Naive thymus-derived CD4-positive, alpha-beta T cell (primary cell): Measurements from ENCODE around the gene LRRC47. TPM values are rescaled to one million over a fixed set of nuclear protein-coding genes. Genes with fewer than 3 reads are reported as not detected.

ENCODE experiments used
- ATAC-seq: fragments of 150-1000 bp; cut with Tn5 transposase; 2 replicates; pipeline ENCODE4 v1.10.0; 2021; ENCODE audit warnings: mild to moderate bottlenecking, moderate library complexity
- CTCF ChIA-PET: fragments of 350-600 bp; sonication (Branson Sonifier 250); formaldehyde crosslinking; loops from one replicate; lab custom pipeline; 2021; ENCODE audit warnings: antibody characterized with exemption; lab: Charles Lee
- POLR2A ChIA-PET: fragments of 350-600 bp; sonication (Branson Sonifier 250); formaldehyde crosslinking; loops from one replicate; lab custom pipeline; 2021; ENCODE audit warnings: antibody characterized with exemption, inconsistent platforms; lab: Charles Lee
- DNase-seq, 9 donors: peaks; one replicate each; pipeline versions ENCODE4 v3.0.0 to v3.0.0-alpha.2; 2020 to 2022; ENCODE audit warnings: mixed read lengths in 1 of 9
- H3K27ac ChIP-seq: one replicate; pipeline ENCODE4 v1.7.0; 2013; ENCODE audit warnings: mild to moderate bottlenecking, low read depth, low read length, moderate library complexity
- H3K27me3 ChIP-seq, 2 donors: one replicate each; pipeline ENCODE4 v1.7.0; 2013; ENCODE audit warnings: low read length in 2 of 2, mild to moderate bottlenecking in 2 of 2, moderate library complexity in 2 of 2; ENCODE audit not compliant: control insufficient read depth in 2 of 2, insufficient read depth in 2 of 2
- H3K36me3 ChIP-seq, 3 experiments: 1 replicate in 2 of 3; 2 replicates in 1 of 3; pipeline ENCODE4 v1.7.0; 2013; ENCODE audit warnings: low read length in 3 of 3, mild to moderate bottlenecking in 3 of 3, moderate library complexity in 1 of 3; ENCODE audit not compliant: insufficient read depth in 3 of 3, control insufficient read depth in 2 of 3
- H3K4me1 ChIP-seq, 2 donors: one replicate each; pipeline ENCODE4 v1.7.0; 2013; ENCODE audit warnings: low read length in 2 of 2, mild to moderate bottlenecking in 2 of 2, moderate library complexity in 1 of 2; ENCODE audit not compliant: control insufficient read depth in 2 of 2, insufficient read depth in 2 of 2
- H3K4me3 ChIP-seq: 2 replicates; pipeline ENCODE4 v1.7.0; 2013; ENCODE audit warnings: mild to moderate bottlenecking, low read length
- H3K9me3 ChIP-seq, 3 experiments: 1 replicate in 2 of 3; 2 replicates in 1 of 3; pipeline ENCODE4 v1.7.0; 2013; ENCODE audit warnings: low read length in 3 of 3; ENCODE audit not compliant: control insufficient read depth in 2 of 3
- H3K27ac Mint-ChIP-seq, 9 donors: one replicate each; pipeline ENCODE4 v1.8.0; 2020 to 2022; ENCODE audit warnings: mixed read lengths in 9 of 9, mild to moderate bottlenecking in 8 of 9, moderate library complexity in 5 of 9, inconsistent platforms in 2 of 9
- H3K27me3 Mint-ChIP-seq, 5 donors: one replicate each; pipeline ENCODE4 v1.8.0; 2021 to 2022; ENCODE audit warnings: mixed read lengths in 5 of 5, mild to moderate bottlenecking in 1 of 5
- H3K36me3 Mint-ChIP-seq, 5 donors: one replicate each; pipeline ENCODE4 v1.8.0; 2020 to 2022; ENCODE audit warnings: mixed read lengths in 5 of 5, mild to moderate bottlenecking in 3 of 5, inconsistent platforms in 1 of 5
- H3K4me1 Mint-ChIP-seq, 7 donors: one replicate each; pipeline ENCODE4 v1.8.0; 2020 to 2022; ENCODE audit warnings: mixed read lengths in 7 of 7, mild to moderate bottlenecking in 3 of 7, inconsistent platforms in 1 of 7
- H3K4me3 Mint-ChIP-seq, 10 donors: one replicate each; pipeline ENCODE4 v1.8.0; 2020 to 2022; ENCODE audit warnings: mild to moderate bottlenecking in 10 of 10, mixed read lengths in 10 of 10, moderate library complexity in 6 of 10, inconsistent platforms in 2 of 10
- H3K9me3 Mint-ChIP-seq, 11 donors: one replicate each; pipeline ENCODE4 v1.8.0; 2020 to 2022; ENCODE audit warnings: mixed read lengths in 11 of 11, mild to moderate bottlenecking in 4 of 11, inconsistent platforms in 1 of 11, moderate library complexity in 1 of 11
- intact Hi-C, 2 donors: fragments of 100-400 bp; cut with micrococcal nuclease; formaldehyde crosslinking; loops; one replicate each; pipeline ENCODE4 v1.15.1; 2023
- polyA plus RNA-seq, 2 donors: library from polyadenylated mRNA; unstranded; fragments of 300-500 nt; fragmentation: Illumina TruSeq; gene quantifications; one replicate each; pipeline ENCODE4 v1.2.3, GENCODE V29; 2021
- total RNA-seq, 6 experiments: library from RNA in 5 of 6; stranded (reverse) in 5 of 6; gene quantifications; 1 replicate in 5 of 6; 2 replicates in 1 of 6; pipeline ENCODE4 v1.2.3 and lab custom pipeline; 2021 to 2026

LRRC47 gene
- total and polyA plus RNA-seq, 7 experiments from 2014 or later: 25.7 to 60.2 (median 39.1) TPM

- intact Hi-C loops: loop anchor here (1.0 to 2.0 kb wide), 2 partner anchors 96 to 215 kb away; partner anchors contain the start of gene WRAP73 (in 2 of the 2)
- ChIA-PET CTCF (no interaction called here), POLR2A (no interaction called here)
- peak overlapping the region; percentile 59 to 88 (median 71) for H3K27ac Mint-ChIP-seq
- peaks cover 0 to 19% (median 4%) of the 10 kb centered on the region in 5 donors for H3K36me3 Mint-ChIP-seq
- Histone ChIP-seq H3K9me3 (no peaks in the 10 kb centered on the region), H3K27me3 (no peaks in the 10 kb centered on the region), H3K4me1 (peaks cover 7 to 12% of the 10 kb centered on the region in 2 donors), H3K4me3 (peak overlapping the region; percentile 52), H3K27ac (peak overlapping the region; percentile 71), H3K36me3 (peaks cover 0 to 20% (median 0%) of the 10 kb centered on the region in 3 experiments)
- H3K4me3 Mint-ChIP-seq: peak overlapping the region; percentile 72 to 87 (median 78)
- peaks cover 0 to 2% (median 0%) of the 10 kb centered on the region in 11 donors for H3K9me3 Mint-ChIP-seq
- peaks cover 0 to 4% (median 0%) of the 10 kb centered on the region in 5 donors for H3K27me3 Mint-ChIP-seq
- ATAC-seq: no peak
- H3K4me1 Mint-ChIP-seq: peaks cover 15 to 43% (median 33%) of the 10 kb centered on the region in 7 donors
- DNase-seq: no peak
Measured at GRCh38 chr1:3746389-3746829, 49.9 kb downstream of the LRRC47 start.

- POLR2A ChIA-PET: no interaction called here
- Histone ChIP-seq H3K9me3 (no peaks in the 10 kb centered on the region), H3K27ac (no peak overlapping the region), H3K36me3 (peaks cover 0 to 26% (median 0%) of the 10 kb centered on the region in 3 experiments), H3K4me3 (no peak overlapping the region), H3K27me3 (no peaks in the 10 kb centered on the region), H3K4me1 (peaks cover 7 to 12% of the 10 kb centered on the region in 2 donors)
- no peak for ATAC-seq
- Mint-ChIP-seq H3K4me3 (peak overlapping the region; percentile 72 to 87 (median 78)), H3K27ac (peak overlapping the region; percentile 13 to 88 (median 71)), H3K27me3 (peaks cover 0 to 4% (median 0%) of the 10 kb centered on the region in 5 donors), H3K36me3 (peaks cover 0 to 22% (median 4%) of the 10 kb centered on the region in 5 donors), H3K9me3 (peaks cover 0 to 2% (median 0%) of the 10 kb centered on the region in 11 donors), H3K4me1 (peaks cover 15 to 44% (median 33%) of the 10 kb centered on the region in 7 donors)
- intact Hi-C loops: loop anchor here (1.0 to 2.0 kb wide), 2 partner anchors 95 to 214 kb away; partner anchors contain the start of gene WRAP73 (in 2 of the 2)
- CTCF ChIA-PET: no interaction called here
- DNase-seq: no peak
Measured at GRCh38 chr1:3745590-3746381, 50.5 kb downstream of the LRRC47 start.

- DNase-seq (no peak), ATAC-seq (no peak)
- H3K4me1 ChIP-seq: peaks cover 7 to 12% of the 10 kb centered on the region in 2 donors
- no peaks in the 10 kb centered on the region for H3K27me3 ChIP-seq
- Mint-ChIP-seq H3K36me3 (peaks cover 0 to 22% (median 4%) of the 10 kb centered on the region in 5 donors), H3K27me3 (peaks cover 0 to 4% (median 0%) of the 10 kb centered on the region in 5 donors), H3K27ac (peak overlapping the region in 6 of 9 donors; percentile 36 to 59 (median 50)), H3K9me3 (peaks cover 0 to 2% (median 0%) of the 10 kb centered on the region in 11 donors), H3K4me1 (peaks cover 15 to 44% (median 33%) of the 10 kb centered on the region in 7 donors), H3K4me3 (peak overlapping the region; percentile 6 to 83 (median 74))
- H3K36me3 ChIP-seq: peaks cover 0 to 33% (median 0%) of the 10 kb centered on the region in 3 experiments
- H3K9me3 ChIP-seq: no peaks in the 10 kb centered on the region
- H3K27ac ChIP-seq: no peak overlapping the region
- ChIA-PET POLR2A (no interaction called here), CTCF (no interaction called here)
- no peak overlapping the region for H3K4me3 ChIP-seq
- intact Hi-C loops: no loop called here
Measured at GRCh38 chr1:3745071-3745470, 51.2 kb downstream of the LRRC47 start.

- peak overlapping the region in 3 of 10 donors; percentile 21 to 77 (median 72) for H3K4me3 Mint-ChIP-seq
- peaks cover 7 to 12% of the 10 kb centered on the region in 2 donors for H3K4me1 ChIP-seq
- H3K27ac Mint-ChIP-seq: peak overlapping the region in 3 of 9 donors; percentile 31 to 59 (median 36)
- ATAC-seq (no peak), DNase-seq (no peak)
- ChIA-PET POLR2A (no interaction called here), CTCF (interaction anchor here (0.6 kb wide), 1 partner anchor 21 kb away, joined by 5 read pairs; no protein-coding TSS in a partner anchor)
- H3K4me1 Mint-ChIP-seq: peaks cover 15 to 44% (median 33%) of the 10 kb centered on the region in 7 donors
- H3K9me3 Mint-ChIP-seq: peaks cover 0 to 2% (median 0%) of the 10 kb centered on the region in 11 donors
- H3K27me3 ChIP-seq: no peaks in the 10 kb centered on the region
- no peak overlapping the region for H3K4me3 ChIP-seq
- no peaks in the 10 kb centered on the region for H3K9me3 ChIP-seq
- peaks cover 0 to 4% (median 0%) of the 10 kb centered on the region in 5 donors for H3K27me3 Mint-ChIP-seq
- H3K36me3 Mint-ChIP-seq: peaks cover 0 to 22% (median 4%) of the 10 kb centered on the region in 5 donors
- H3K27ac ChIP-seq: no peak overlapping the region
- intact Hi-C loops: no loop called here
- H3K36me3 ChIP-seq: peaks cover 0 to 38% (median 0%) of the 10 kb centered on the region in 3 experiments
Measured at GRCh38 chr1:3744646-3745045, 51.7 kb downstream of the LRRC47 start.

- H3K27ac Mint-ChIP-seq: peak overlapping the region in 2 of 9 donors; percentile 9 to 17
- H3K27me3 ChIP-seq: no peaks in the 10 kb centered on the region
- no peak for DNase-seq
- intact Hi-C loops: no loop called here
- CTCF ChIA-PET: no interaction called here
- POLR2A ChIA-PET: no interaction called here
- H3K27me3 Mint-ChIP-seq: no peaks in the 10 kb centered on the region
- no peaks in the 10 kb centered on the region for H3K9me3 ChIP-seq
- peak overlapping the region in 1 of 10 donors; percentile 4 for H3K4me3 Mint-ChIP-seq
- H3K4me1 ChIP-seq: peaks cover 7 to 12% of the 10 kb centered on the region in 2 donors
- H3K4me3 ChIP-seq: no peak overlapping the region
- H3K9me3 Mint-ChIP-seq: peaks cover 0 to 2% (median 0%) of the 10 kb centered on the region in 11 donors
- no peak overlapping the region for H3K27ac ChIP-seq
- peaks cover 0 to 46% (median 0%) of the 10 kb centered on the region in 3 experiments for H3K36me3 ChIP-seq
- peaks cover 15 to 44% (median 32%) of the 10 kb centered on the region in 7 donors for H3K4me1 Mint-ChIP-seq
- peaks cover 0 to 22% (median 4%) of the 10 kb centered on the region in 5 donors for H3K36me3 Mint-ChIP-seq
- ATAC-seq: no peak
Measured at GRCh38 chr1:3743826-3744225, 52.5 kb downstream of the LRRC47 start.

- Histone ChIP-seq H3K9me3 (no peaks in the 10 kb centered on the region), H3K4me1 (peaks cover 7 to 12% of the 10 kb centered on the region in 2 donors), H3K36me3 (peaks cover 0 to 50% (median 0%) of the 10 kb centered on the region in 3 experiments), H3K4me3 (no peak overlapping the region), H3K27ac (no peak overlapping the region), H3K27me3 (no peaks in the 10 kb centered on the region)
- Mint-ChIP-seq H3K9me3 (peaks cover 0 to 2% (median 0%) of the 10 kb centered on the region in 11 donors), H3K27me3 (no peaks in the 10 kb centered on the region), H3K27ac (peak overlapping the region in 1 of 9 donors; percentile 83), H3K36me3 (peaks cover 0 to 22% (median 4%) of the 10 kb centered on the region in 5 donors), H3K4me1 (peaks cover 15 to 43% (median 31%) of the 10 kb centered on the region in 7 donors), H3K4me3 (peak overlapping the region in 1 of 10 donors; percentile 4)
- ChIA-PET CTCF (no interaction called here), POLR2A (no interaction called here)
- ATAC-seq: no peak
- no peak for DNase-seq
- intact Hi-C loops: no loop called here
Measured at GRCh38 chr1:3743421-3743820, 52.9 kb downstream of the LRRC47 start.
